ENCODE results near the gene RPGRIP1L. TPM values are rescaled to one million over a fixed set of nuclear protein-coding genes. Genes with fewer than 3 reads are reported as not detected.

The RPGRIP1L gene
- total RNA-seq, 2 donors from 2014 or later = 4.4 to 4.9 TPM

DNA sequence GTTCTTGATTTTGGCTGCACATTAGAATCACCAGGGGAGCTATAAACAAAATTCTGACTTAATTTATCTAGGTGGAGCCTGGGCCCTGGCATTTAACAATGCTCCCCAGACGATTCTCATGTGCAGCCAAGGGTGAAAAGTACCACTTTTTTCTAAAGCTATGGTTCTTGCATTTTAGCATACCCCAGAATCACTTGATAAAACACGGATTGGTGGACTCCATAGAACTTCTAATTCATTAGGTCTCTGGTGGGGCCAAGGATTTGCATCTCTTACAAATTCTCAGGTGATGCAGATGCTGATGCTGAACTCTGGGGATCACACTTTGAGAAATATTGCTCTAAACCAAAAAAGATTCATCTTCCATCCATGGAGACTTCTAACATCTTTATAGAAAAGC lies 74.5 kb downstream of the RPGRIP1L start:
- Mint-ChIP-seq H3K9me3 (no peaks in the 10 kb centered on the region), H3K36me3 (ENCODE audit: insufficient read depth in 2 of 2) (no peaks in the 10 kb centered on the region), H3K27me3 (ENCODE audit: low read depth) (no peaks in the 10 kb centered on the region), H3K4me3 (no peak overlapping the region), H3K4me1 (ENCODE audit: low read depth) (no peaks in the 10 kb centered on the region), H3K27ac (no peak overlapping the region)
- DNase-seq = no peak
- no peak for ATAC-seq (replicated peaks in 1 of 2)

DNA sequence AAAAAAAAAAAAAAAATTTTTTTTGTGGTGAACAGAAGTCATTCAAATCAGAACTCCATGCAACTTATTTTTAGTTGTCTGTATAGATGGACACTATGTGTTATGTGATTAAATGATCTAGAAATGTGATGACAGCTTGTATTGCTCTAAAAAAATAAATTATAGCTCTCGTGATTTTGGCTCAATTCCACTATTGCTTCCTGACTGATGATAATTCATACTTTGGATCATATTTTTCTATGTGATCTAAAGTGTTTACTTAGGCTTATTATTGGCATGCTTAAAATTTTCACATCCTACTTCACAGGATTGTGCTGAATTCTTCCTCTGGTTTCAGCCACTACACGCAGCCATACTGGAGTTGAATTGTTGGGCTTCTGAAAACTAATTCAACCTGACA lies 76.8 kb downstream of the RPGRIP1L start:
- DNase-seq = no peak
- Mint-ChIP-seq H3K27ac (no peak overlapping the region), H3K36me3 (ENCODE audit: insufficient read depth in 2 of 2) (no peaks in the 10 kb centered on the region), H3K9me3 (no peaks in the 10 kb centered on the region), H3K4me1 (ENCODE audit: low read depth) (no peaks in the 10 kb centered on the region), H3K4me3 (no peak overlapping the region), H3K27me3 (ENCODE audit: low read depth) (no peaks in the 10 kb centered on the region)
- ATAC-seq (replicated peaks in 1 of 2) = no peak

DNA sequence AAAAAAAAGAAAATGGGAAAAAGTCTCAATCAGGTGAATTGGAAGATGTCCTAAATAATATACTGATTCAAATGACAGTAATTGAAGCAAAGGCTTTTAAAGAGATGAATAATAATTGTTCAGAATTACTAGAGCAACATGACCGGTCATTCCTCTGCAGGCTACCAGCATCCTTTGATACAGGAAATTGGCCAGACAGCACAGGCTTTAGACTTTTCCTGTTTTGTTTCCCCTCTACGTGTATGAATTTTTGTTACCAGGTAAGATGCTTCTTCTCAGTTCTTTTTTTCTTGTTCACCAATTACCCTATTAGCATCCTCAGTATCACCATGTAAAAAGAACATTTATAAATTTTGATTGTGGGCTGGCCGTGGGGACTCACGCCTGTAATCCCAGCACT lies 77.5 kb downstream of the RPGRIP1L start:
- Mint-ChIP-seq H3K27me3 (ENCODE audit: low read depth) (no peaks in the 10 kb centered on the region), H3K9me3 (no peaks in the 10 kb centered on the region), H3K4me3 (no peak overlapping the region), H3K36me3 (ENCODE audit: insufficient read depth in 2 of 2) (no peaks in the 10 kb centered on the region), H3K4me1 (ENCODE audit: low read depth) (no peaks in the 10 kb centered on the region), H3K27ac (no peak overlapping the region)
- DNase-seq (no peak), ATAC-seq (replicated peaks in 1 of 2) (no peak)

DNA sequence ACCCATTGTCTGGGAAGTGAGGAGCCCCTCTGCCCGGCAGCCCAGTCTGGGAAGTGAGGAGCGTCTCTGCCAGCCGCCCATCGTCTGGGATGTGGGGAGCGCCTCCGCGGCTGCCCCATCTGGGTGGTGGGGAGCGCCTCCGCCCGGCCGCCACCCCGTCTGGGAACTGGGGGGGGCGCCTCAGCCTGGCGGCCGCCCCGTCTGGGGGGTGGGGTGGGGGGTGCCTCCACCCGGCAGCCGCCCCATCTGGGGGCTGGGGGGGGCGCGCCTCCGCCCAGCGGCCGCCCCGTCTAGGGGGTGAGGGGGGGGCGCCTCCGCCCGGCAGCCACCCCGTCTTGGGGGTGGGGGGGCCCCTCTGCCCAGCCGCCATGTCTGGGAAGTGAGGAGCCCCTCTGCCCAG lies 78.4 kb downstream of the RPGRIP1L start:
- Mint-ChIP-seq H3K4me3 (no peak overlapping the region), H3K36me3 (ENCODE audit: insufficient read depth in 2 of 2) (no peaks in the 10 kb centered on the region), H3K27ac (no peak overlapping the region), H3K4me1 (ENCODE audit: low read depth) (no peaks in the 10 kb centered on the region), H3K27me3 (ENCODE audit: low read depth) (no peaks in the 10 kb centered on the region), H3K9me3 (no peaks in the 10 kb centered on the region)
- DNase-seq (no peak), ATAC-seq (replicated peaks in 1 of 2) (no peak)

DNA sequence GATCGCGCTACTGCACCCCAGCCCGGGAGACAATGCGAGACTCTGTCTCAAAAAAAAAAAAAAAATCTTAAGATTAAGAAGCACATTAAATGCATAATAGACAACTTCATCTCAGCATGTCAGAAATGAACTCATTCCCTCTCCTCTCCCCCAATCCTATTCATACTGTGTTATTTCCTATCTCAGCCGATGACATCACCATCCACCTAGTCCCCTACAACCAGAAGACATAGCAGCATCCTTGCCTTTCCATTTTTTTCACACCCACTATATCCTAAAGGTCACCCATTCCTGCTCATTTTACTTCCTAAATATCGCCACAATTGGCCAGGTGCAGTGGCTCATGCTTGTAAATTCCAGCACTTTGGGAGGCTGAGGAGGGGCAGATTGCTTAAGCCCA lies 81.3 kb downstream of the RPGRIP1L start:
- H3K9me3 Mint-ChIP-seq = no peaks in the 10 kb centered on the region
- no peaks in the 10 kb centered on the region for H3K36me3 Mint-ChIP-seq (ENCODE audit: insufficient read depth in 2 of 2)
- DNase-seq = no peak
- no peak for ATAC-seq (replicated peaks in 1 of 2)
- no peaks in the 10 kb centered on the region for H3K27me3 Mint-ChIP-seq (ENCODE audit: low read depth)
- no peak overlapping the region for H3K27ac Mint-ChIP-seq
- no peak overlapping the region for H3K4me3 Mint-ChIP-seq
- H3K4me1 Mint-ChIP-seq (ENCODE audit: low read depth) = no peaks in the 10 kb centered on the region

DNA sequence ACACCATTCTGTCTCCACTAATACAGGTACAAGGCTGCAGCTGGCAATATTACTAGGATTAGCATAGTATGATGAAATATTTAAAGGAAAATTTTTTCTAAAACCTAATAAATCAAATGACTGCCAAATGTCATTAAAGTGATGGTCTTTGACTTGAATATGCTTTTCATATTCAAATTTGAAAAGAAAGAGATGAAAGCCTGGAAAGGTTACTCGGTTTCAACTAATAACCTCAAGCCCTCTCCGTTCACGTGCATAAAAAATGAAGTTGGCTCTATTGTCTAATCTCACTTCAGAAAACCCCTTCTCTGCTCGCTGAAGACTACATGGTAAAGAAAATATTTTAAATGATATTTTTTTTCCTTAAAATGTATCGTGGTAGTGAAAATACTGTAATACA lies 83.2 kb downstream of the RPGRIP1L start:
- ATAC-seq (replicated peaks in 1 of 2) (no peak), DNase-seq (no peak)
- no peak overlapping the region for H3K4me3 Mint-ChIP-seq
- no peaks in the 10 kb centered on the region for H3K4me1 Mint-ChIP-seq (ENCODE audit: low read depth)
- no peak overlapping the region for H3K27ac Mint-ChIP-seq
- H3K27me3 Mint-ChIP-seq (ENCODE audit: low read depth) = no peaks in the 10 kb centered on the region
- no peaks in the 10 kb centered on the region for H3K9me3 Mint-ChIP-seq
- H3K36me3 Mint-ChIP-seq (ENCODE audit: insufficient read depth in 2 of 2) = no peaks in the 10 kb centered on the region

DNA sequence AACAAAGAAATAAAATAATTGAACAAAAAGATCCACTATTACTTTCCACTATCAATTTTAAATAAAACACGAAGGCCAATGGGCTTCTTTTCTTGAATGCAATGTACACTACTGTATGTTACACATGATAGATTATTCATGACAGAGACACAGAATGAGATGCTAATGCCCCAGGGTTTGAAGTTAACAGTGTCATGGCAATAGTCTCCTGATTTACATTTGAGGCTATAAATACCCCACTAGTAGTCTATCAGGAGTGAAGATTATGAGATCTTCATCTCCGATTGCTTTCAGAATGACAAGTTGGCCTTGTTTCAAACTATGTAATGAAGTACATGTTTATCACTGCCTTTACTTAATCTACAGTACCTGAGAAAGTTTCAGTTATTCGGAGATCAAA lies 84.4 kb downstream of the RPGRIP1L start:
- Mint-ChIP-seq H3K9me3 (no peaks in the 10 kb centered on the region), H3K4me3 (no peak overlapping the region), H3K27ac (no peak overlapping the region), H3K4me1 (ENCODE audit: low read depth) (no peaks in the 10 kb centered on the region), H3K27me3 (ENCODE audit: low read depth) (no peaks in the 10 kb centered on the region), H3K36me3 (ENCODE audit: insufficient read depth in 2 of 2) (no peaks in the 10 kb centered on the region)
- ATAC-seq (replicated peaks in 1 of 2) (no peak), DNase-seq (no peak)

DNA sequence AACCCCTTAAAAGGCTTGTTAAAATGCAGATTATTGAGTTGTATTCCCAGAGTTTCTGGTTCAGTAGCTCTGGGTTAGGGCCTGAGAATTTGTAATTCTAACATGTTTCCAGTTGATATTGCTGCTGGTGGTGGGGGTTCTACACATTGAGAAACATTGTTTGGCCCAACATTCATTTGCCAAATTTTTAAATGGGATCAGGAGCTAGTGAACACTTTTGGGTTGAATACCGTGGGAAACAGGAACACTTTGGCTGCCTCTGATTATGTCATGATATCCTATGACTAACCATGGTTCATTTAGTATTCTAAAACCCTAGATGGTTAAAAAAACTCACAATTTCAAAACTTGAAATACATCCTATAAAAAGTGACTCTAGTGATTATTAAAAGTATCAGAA lies 89.3 kb downstream of the RPGRIP1L start:
- no peaks in the 10 kb centered on the region for H3K9me3 Mint-ChIP-seq
- no peaks in the 10 kb centered on the region for H3K27me3 Mint-ChIP-seq (ENCODE audit: low read depth)
- no peak overlapping the region for H3K4me3 Mint-ChIP-seq
- ATAC-seq (replicated peaks in 1 of 2) (no peak), DNase-seq (no peak)
- H3K27ac Mint-ChIP-seq = no peak overlapping the region
- no peaks in the 10 kb centered on the region for H3K4me1 Mint-ChIP-seq (ENCODE audit: low read depth)
- H3K36me3 Mint-ChIP-seq (ENCODE audit: insufficient read depth in 2 of 2) = no peaks in the 10 kb centered on the region

DNA sequence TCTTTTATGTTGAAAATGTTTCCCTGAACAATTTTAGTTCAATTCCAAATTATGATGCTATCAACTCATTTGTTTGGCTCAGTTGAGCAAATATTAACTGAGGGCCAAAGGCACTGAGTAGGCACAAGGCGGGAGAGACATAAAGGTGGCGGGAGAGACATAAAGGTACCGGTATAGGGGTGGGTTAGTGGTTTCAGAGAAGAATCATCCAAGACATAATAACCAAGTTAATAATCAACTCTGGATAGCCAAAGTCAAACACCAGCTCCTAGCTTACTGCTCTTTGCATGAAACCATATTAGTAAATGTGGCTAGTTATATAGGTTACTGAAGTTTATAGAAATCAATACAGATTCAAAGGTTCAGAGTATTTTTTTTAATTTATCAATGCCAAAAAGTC lies 91.7 kb downstream of the RPGRIP1L start:
- no peak for DNase-seq
- H3K27ac Mint-ChIP-seq = no peak overlapping the region

DNA sequence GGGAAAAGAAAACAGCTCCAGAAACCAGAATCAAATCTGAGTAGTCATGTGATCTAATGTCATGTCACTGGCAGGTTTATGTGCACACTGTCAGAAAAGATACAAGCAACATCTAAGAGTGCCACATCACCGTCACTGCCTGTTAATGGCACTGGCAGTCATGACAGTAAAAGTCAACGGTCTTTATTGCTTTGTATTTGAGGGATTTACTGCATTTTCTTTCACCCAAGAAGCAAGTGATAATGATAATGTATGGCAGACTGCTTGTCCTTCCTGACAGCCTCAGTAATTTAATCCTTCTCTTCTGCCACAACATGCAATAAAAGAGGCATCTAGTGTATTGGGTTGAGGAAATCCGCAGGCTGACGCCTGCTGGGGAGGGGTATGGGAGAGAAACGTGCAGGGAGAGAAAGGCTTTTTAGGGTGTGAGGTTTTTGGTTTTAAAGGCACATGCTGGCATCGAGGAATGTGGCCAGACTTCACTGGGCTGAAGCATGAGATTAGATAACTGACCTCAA lies 92.4 kb downstream of the RPGRIP1L start:
- ATAC-seq (replicated peaks in 1 of 2) (no peak), DNase-seq (no peak)
- Mint-ChIP-seq H3K27ac (no peak overlapping the region), H3K9me3 (no peaks in the 10 kb centered on the region), H3K27me3 (ENCODE audit: low read depth) (no peaks in the 10 kb centered on the region), H3K36me3 (ENCODE audit: insufficient read depth in 2 of 2) (no peaks in the 10 kb centered on the region), H3K4me3 (no peak overlapping the region), H3K4me1 (ENCODE audit: low read depth) (no peaks in the 10 kb centered on the region)

More for the DNA sequence above, 91.7 kb downstream of the RPGRIP1L start:
- ATAC-seq (replicated peaks in 1 of 2) = no peak
- Mint-ChIP-seq H3K4me3 (no peak overlapping the region), H3K4me1 (ENCODE audit: low read depth) (no peaks in the 10 kb centered on the region), H3K27me3 (ENCODE audit: low read depth) (no peaks in the 10 kb centered on the region), H3K9me3 (no peaks in the 10 kb centered on the region), H3K36me3 (ENCODE audit: insufficient read depth in 2 of 2) (no peaks in the 10 kb centered on the region)

DNA sequence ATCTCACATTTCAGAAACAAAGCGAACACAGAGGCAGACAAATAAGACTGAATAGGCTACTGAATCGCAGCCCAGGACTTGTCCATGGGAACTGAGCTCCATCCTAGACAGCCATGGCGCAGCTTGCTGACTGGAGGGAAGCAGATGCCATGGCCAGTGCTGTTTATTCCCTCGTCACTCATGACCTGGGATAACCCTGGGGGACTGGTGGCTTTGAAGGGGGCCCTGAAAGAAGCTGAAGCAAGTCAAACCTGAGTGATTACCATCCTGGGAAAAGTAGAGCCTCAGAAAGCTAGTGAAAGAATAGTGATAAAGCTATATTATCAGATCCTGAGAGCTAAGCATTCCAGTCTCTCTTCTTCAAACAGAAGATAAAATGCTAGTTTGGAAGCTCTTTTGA lies 94.1 kb downstream of the RPGRIP1L start:
- Mint-ChIP-seq H3K27ac (no peak overlapping the region), H3K36me3 (ENCODE audit: insufficient read depth in 2 of 2) (no peaks in the 10 kb centered on the region), H3K27me3 (ENCODE audit: low read depth) (no peaks in the 10 kb centered on the region), H3K4me1 (ENCODE audit: low read depth) (no peaks in the 10 kb centered on the region), H3K9me3 (no peaks in the 10 kb centered on the region), H3K4me3 (no peak overlapping the region)
- ATAC-seq (replicated peaks in 1 of 2) = no peak
- no peak for DNase-seq

DNA sequence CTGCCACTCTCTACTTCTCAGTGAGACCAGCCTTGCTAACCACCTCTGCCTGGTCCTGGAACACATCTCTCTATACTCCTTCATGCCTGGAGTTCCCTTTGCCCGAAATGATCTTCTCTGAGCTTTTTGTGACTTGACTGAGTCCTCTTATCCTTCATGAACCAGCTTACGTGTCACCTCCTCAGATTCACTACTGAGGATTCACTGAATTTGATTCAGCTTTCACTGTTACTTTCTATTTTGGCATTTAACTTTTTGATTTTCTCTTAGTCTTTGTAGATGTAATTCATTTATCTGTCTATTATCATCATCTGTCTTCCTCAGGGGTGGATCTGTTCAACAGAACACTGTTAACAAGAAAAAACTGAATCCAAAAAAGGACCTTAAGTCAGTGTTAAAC lies 95.6 kb downstream of the RPGRIP1L start:
- no peak overlapping the region for H3K4me3 Mint-ChIP-seq
- no peaks in the 10 kb centered on the region for H3K36me3 Mint-ChIP-seq (ENCODE audit: insufficient read depth in 2 of 2)
- no peaks in the 10 kb centered on the region for H3K9me3 Mint-ChIP-seq
- no peaks in the 10 kb centered on the region for H3K4me1 Mint-ChIP-seq (ENCODE audit: low read depth)
- H3K27ac Mint-ChIP-seq = no peak overlapping the region
- no peaks in the 10 kb centered on the region for H3K27me3 Mint-ChIP-seq (ENCODE audit: low read depth)
- DNase-seq (no peak), ATAC-seq (replicated peaks in 1 of 2) (no peak)

DNA sequence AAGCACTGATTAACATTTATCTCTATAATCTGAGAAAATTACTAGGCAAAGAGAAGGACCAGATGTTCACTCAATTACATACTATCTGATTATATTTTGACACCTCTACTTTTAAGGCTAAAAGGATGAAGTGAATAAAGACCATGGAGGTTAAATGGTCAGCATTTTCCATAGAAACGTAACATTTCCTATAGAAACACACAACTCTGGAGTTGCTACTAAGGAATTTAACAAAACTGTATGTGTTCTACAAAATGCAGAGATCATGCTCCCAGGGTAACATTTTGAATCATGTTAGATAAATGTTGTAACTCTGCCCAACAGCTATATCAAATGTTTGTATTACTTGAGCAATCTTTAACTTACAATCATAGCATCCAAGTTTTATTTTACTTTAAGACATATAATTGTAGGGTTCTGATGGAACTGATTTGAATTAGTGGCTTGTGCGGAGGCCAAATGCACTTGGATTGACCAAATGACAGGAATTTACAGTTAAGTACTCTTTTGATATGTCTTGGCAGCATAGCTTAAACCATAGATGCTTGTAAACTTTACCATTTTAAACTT lies 97.7 kb downstream of the RPGRIP1L start:
- H3K9me3 Mint-ChIP-seq = no peaks in the 10 kb centered on the region
- no peak overlapping the region for H3K27ac Mint-ChIP-seq
- ATAC-seq (replicated peaks in 1 of 2) = no peak

DNA sequence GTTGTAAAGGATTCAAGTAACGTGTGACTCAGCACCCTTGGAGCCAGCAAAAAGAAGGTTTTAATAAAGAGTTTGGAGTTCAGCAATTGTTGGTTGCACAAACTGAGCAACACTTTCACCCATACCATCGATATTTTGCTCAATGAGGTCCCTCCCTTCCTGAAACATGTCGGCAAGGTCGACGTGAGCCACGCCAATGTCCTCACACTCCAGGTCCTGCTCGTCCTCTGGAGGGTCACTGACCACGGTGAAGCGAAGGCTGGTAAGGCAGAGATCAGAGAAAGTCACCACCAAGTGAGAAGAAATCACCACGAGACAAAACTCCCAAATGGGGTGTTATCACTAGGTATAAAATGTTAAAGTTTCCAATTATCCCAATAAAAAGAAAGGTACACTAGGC lies 98.3 kb downstream of the RPGRIP1L start:
- Mint-ChIP-seq H3K27me3 (ENCODE audit: low read depth) (no peaks in the 10 kb centered on the region), H3K4me3 (no peak overlapping the region), H3K36me3 (ENCODE audit: insufficient read depth in 2 of 2) (peaks cover 0 to 2% of the 10 kb centered on the region in 2 donors), H3K4me1 (ENCODE audit: low read depth) (no peaks in the 10 kb centered on the region), H3K27ac (no peak overlapping the region), H3K9me3 (no peaks in the 10 kb centered on the region)
- DNase-seq (no peak), ATAC-seq (replicated peaks in 1 of 2) (no peak)

More for the DNA sequence above, 97.7 kb downstream of the RPGRIP1L start:
- no peaks in the 10 kb centered on the region for H3K27me3 Mint-ChIP-seq (ENCODE audit: low read depth)
- DNase-seq = no peak
- H3K4me3 Mint-ChIP-seq = no peak overlapping the region
- H3K4me1 Mint-ChIP-seq (ENCODE audit: low read depth) = no peaks in the 10 kb centered on the region
- H3K36me3 Mint-ChIP-seq (ENCODE audit: insufficient read depth in 2 of 2) = peaks cover 0 to 2% of the 10 kb centered on the region in 2 donors
